ENCODE measurements around the gene KCNA10.

Gene KCNA10

DNA sequence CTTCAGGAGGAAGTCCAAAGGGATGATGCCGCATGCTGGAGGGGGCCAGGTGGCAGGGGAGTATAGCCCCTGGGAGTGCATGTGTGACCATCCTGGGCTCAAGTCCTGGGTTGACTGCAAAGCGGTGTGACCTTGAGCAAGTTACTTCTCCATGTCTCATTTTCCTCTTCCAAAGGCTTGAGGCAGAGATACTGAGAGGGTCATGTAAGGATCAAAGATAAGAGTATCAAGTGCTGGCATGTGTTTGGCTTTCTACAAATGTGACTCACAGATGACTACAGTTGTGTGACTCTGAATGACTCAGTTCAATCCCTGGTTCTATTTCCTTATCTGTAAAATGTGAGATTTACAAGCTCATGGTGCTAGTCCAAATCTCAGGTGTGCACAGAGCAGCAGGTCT is 41.9 kb downstream of the KCNA10 start:
- no peak for DNase-seq (ENCODE audit: low read depth)

DNA sequence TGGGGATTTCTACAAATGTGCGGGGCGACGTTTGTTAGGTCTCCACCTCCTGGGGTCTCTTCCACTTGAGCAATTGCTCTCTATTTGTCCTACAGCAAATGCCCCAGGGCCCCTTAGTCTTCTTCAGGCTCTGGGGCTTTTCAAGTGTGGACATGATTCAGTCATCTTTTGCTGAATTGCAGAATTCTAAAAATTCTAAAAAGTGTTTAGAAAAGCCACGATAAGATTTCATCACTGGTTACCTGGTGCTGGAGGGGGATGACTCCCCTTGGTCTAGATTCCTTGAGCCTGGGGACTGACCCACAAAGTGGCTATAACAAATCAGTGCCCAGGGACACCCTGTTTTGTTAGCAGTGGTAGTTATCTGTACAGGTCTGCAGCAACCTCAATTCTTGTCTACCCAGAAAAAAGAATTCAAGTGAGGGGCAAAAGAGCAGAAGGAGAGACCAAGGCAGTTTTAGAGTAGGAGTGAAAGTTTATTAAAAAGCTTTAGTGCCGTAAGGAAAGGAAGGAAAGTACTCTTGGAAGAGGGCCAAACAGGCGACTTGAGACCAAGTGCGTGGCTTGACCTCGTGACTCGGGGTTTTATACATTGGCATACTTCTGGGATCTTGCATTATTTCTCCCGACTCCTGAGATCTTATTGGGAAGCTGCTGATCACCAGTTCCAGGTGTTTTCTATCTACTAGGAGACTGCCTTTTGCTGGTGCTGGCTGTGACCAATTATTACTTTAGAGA is 42.8 kb downstream of the KCNA10 start:
- no peak for DNase-seq (ENCODE audit: low read depth)

DNA sequence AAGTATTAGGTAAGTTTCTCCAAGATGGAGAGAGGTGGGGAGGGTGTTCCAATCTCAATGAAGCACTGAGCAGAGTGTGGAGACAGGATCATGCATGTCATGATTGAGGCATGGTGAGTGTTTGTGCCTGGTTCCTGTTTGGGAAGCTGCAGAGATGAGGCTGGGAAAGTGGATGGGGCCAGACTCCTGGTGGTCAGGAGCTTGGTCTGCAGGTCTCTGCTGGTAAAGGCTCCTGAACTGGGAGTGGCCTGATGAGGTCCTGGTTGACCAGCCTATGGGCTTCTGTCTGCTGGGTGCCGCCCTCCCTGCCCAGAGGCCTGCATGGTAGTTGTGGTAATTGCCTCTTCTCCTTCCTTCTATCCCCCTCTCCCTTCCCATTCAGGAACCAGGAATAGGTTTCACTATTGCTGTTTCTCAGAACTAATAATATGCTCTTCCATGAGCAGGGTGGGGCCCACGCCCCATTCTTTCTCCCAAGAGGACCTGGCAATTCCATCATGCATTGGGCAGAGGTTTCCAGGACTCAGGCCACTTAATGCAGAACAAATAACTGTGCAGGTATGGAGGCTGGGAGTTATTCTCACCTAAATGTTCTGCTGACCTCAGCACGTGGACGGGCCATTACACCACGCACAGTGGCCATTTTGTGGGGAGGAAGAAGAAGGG is 43.5 kb downstream of the KCNA10 start:
- no peak for DNase-seq (ENCODE audit: low read depth)

DNA sequence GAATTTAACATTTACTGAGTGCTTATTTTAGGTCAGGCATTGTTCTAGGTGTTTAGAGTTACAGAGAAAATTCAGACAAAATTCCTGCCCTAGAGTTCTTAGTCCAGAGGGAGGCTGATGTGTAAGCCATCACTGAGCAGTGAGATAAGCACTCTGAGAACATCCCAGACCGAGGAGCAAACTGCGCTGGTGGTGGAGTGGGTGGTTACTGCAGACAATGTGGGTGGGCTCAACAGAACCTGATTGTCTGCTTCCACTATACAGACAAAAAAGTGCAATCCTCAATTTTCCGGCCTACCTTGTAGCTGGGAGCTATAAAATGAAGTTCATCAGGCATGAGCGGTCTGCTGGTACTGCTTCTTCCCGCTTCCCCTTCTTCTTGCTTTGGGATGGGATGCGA is 44.5 kb downstream of the KCNA10 start:
- DNase-seq (ENCODE audit: low read depth) = no peak

DNA sequence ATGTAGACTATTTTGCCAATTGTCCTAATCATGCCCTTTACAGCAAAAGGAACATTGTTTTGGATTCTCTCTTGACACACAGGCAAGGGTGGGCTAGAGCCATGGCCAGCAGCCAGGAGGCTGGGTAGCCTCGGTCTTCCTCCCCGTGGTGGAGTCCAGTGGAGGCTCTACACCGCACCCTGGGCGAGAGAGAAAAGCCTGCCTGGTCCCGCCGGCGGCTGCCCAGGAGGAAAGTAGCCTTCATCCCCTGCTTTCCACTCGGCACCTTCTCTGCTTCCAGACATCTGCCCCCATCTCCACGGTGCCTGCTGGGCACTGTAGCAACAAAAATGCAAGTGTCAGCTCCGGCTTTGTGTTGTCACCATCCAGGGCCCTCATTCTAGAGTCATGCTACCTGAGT is 46.4 kb downstream of the KCNA10 start:
- no peak for DNase-seq (ENCODE audit: low read depth)

DNA sequence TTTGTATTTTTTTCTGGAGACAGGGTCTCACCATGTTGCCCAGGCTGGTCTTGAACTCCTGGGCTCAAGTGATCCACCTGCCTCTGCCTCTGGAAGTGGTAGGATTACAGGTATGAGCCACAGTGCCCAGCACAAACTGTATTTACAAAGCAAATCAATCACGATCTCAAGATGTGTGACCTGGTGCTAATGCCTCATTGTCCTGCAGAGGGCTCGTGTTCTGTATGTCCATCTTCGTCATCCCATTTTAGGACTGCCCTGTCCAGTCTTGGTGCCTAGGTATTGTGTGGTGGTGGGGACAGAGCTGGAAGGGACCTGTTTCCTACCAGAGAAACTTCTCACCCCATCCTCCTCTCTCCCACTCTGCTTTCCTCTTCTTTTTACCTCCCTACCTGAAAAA is 47.8 kb downstream of the KCNA10 start:
- DNase-seq (ENCODE audit: low read depth) = no peak

Data from stimulated activated CD8-positive, alpha-beta memory T cell treated with anti-CD3 and anti-CD28 coated beads, Interleukin-15, amount 100 ng/mL, for 24 hours (primary cell).